Upper lobe of right lung (tissue), 1 donor: ENCODE data around the gene SIPA1L3. TPM values are rescaled to one million over a fixed set of nuclear protein-coding genes. Genes with fewer than 3 reads are reported as not detected.

Experiments
- ATAC-seq: fragments of 200-7000 bp; cut with Tn5 transposase; one replicate; pipeline ENCODE4 v1.9.1; 2020; ENCODE audit warnings: mild to moderate bottlenecking, moderate library complexity
- DNase-seq: peaks from one replicate; pipeline ENCODE4 v3.0.0-alpha.2; 2020
- H3K27ac ChIP-seq: fragments of 200-600 bp; one replicate; pipeline ENCODE4 v1.8.0; 2022
- H3K27me3 ChIP-seq: fragments of 200-600 bp; one replicate; pipeline ENCODE4 v1.8.0; 2022; ENCODE audit warnings: mild to moderate bottlenecking
- H3K36me3 ChIP-seq: fragments of 200-600 bp; one replicate; pipeline ENCODE4 v1.8.0; 2022
- H3K4me1 ChIP-seq: fragments of 200-600 bp; one replicate; pipeline ENCODE4 v1.8.0; 2022
- H3K4me3 ChIP-seq: fragments of 200-600 bp; one replicate; pipeline ENCODE4 v1.8.0; 2022; ENCODE audit warnings: mild to moderate bottlenecking
- H3K9me3 ChIP-seq: fragments of 200-600 bp; one replicate; pipeline ENCODE4 v1.8.0; 2022
- intact Hi-C: fragments of 100-400 bp; cut with DNase I; formaldehyde crosslinking; loops from one replicate; pipeline ENCODE4 v1.11.0; 2022
- total RNA-seq: library from RNA; stranded (reverse); fragmentation: NEBNext Ultra II Directional; extraction: Animal tissue kit (Norgen Biotek cat#: 25700); gene quantifications from one replicate; pipeline ENCODE4 v1.2.1, GENCODE V29; 2021
- TF ChIP-seq, protein P1 (sequence below): fragments of 200-600 bp; IDR thresholded peaks from one replicate; pipeline ENCODE4 v1.8.0; 2022; ENCODE audit warnings: antibody characterized with exemption
- donor health status: DM: no; HTN: yes; CAD: no; lungs with severe emphysema.

Gene SIPA1L3
- total RNA-seq, 1 donor from 2014 or later = 66.3 TPM

DNA sequence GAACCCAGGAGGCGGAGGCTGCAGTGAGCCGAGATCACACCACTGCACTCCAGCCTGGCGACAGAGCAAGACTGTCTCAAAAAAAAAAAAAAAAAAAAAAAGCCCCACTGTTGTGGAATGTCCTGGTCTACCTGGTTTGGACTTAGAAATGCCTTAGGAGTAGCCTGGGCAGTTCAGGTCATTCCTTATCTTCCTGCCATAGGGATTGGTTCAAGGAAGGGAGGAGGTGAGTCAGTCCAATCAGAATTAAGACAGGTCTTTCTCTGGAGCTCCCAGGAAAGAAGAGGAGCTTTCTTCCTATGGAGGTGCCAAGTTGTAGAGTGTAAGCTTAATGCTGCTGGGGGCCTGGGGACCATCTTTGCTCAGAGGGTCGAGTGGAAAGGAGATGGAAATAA lies 44.8 kb downstream of the SIPA1L3 start:
- TF ChIP-seq, protein P1, sequence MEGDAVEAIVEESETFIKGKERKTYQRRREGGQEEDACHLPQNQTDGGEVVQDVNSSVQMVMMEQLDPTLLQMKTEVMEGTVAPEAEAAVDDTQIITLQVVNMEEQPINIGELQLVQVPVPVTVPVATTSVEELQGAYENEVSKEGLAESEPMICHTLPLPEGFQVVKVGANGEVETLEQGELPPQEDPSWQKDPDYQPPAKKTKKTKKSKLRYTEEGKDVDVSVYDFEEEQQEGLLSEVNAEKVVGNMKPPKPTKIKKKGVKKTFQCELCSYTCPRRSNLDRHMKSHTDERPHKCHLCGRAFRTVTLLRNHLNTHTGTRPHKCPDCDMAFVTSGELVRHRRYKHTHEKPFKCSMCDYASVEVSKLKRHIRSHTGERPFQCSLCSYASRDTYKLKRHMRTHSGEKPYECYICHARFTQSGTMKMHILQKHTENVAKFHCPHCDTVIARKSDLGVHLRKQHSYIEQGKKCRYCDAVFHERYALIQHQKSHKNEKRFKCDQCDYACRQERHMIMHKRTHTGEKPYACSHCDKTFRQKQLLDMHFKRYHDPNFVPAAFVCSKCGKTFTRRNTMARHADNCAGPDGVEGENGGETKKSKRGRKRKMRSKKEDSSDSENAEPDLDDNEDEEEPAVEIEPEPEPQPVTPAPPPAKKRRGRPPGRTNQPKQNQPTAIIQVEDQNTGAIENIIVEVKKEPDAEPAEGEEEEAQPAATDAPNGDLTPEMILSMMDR = no peak
- Histone ChIP-seq H3K27me3 (no peaks in the 10 kb centered on the region), H3K4me3 (no peak overlapping the region), H3K27ac (no peak overlapping the region), H3K36me3 (no peaks in the 10 kb centered on the region), H3K4me1 (no peaks in the 10 kb centered on the region), H3K9me3 (no peaks in the 10 kb centered on the region)
- DNase-seq (no peak), ATAC-seq (peak; percentile 34)
- intact Hi-C loops = no loop called here

DNA sequence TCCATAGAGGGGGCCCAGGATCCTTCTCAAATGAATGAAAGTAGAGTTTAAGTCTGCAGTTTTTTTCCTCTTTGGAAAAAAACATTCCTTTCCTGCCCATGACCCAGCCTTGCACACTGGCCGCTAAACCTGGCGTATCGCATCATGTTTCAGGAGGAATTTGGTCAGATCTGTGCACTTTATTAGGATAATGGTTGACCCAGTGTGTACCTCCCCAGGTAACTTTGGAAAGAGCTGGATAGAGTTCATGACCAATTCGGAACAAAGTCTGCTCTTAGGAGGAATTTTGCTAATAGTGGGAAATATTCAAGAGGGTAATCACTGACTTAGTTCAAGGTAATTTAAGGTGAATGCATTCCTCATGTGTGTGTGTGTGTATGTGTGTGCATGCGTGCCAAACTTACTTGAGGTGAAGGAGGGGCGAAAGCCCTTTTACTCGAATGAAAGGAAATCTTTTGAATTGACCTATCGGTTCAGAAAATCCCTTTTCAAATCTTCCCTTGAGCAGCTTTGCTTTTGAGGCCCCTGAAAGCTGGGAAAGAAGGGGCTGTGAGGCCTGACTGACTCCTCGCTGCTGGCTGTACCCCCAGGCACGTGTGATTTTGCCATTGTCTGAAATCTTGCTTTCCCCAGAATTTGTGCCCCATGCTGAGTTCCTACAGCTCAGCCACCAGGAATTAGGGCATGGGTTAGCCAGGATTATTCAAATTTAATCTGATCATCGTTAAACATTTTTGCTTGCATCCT lies 46.3 kb downstream of the SIPA1L3 start:
- TF ChIP-seq, protein P1 = no peak
- no peaks in the 10 kb centered on the region for H3K36me3 ChIP-seq
- H3K27ac ChIP-seq = no peak overlapping the region
- DNase-seq (peak; percentile 3), ATAC-seq (no peak)
- no peaks in the 10 kb centered on the region for H3K9me3 ChIP-seq
- H3K4me1 ChIP-seq = no peaks in the 10 kb centered on the region
- no peak overlapping the region for H3K4me3 ChIP-seq
- no peaks in the 10 kb centered on the region for H3K27me3 ChIP-seq
- intact Hi-C loops = no loop called here

DNA sequence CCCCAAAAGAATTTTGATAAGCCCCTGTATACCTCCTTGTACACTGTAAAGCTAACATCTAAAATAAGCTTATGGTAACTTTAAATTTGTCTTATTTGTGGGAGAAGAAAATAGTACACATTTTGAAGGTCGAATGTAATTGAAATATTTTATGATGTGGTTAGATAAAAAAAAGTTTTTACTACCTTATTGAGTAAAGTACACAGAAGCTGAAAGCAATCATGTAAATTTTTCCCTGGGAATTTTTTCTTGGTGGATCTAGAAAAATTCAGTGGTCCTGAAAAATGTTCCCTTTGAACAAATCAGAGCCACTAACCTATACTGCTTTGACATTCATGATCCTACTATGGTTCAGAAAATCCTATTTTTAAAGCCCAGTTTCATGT lies 46.9 kb downstream of the SIPA1L3 start:
- DNase-seq (no peak), ATAC-seq (no peak)
- H3K9me3 ChIP-seq = no peaks in the 10 kb centered on the region
- no peak overlapping the region for H3K4me3 ChIP-seq
- no peak overlapping the region for H3K27ac ChIP-seq
- no peaks in the 10 kb centered on the region for H3K27me3 ChIP-seq
- intact Hi-C loops = no loop called here
- H3K36me3 ChIP-seq = no peaks in the 10 kb centered on the region
- TF ChIP-seq, protein P1 = no peak
- H3K4me1 ChIP-seq = no peaks in the 10 kb centered on the region

DNA sequence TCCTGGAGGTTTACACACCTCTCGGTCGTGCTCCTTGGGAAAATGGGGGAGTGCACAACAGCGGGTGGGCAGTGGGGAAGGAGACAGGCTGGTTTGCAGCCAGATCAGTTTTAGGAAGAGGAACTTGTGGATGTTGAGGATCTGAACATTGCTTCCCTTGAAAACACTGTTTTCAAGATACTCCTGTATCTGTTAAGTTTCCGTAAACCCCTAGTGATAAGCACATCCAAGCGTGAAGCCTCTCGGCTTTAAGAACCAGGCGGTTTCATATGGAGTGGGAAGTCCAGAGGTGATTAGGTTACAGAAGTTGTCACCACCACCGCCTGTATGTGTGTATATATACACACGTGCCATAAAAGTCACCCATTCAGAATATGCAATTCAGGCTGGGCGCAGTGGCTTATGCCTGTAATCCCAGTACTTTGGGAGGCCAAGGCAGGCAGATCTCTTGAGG lies 47.4 kb downstream of the SIPA1L3 start:
- intact Hi-C loops = no loop called here
- no peaks in the 10 kb centered on the region for H3K4me1 ChIP-seq
- H3K9me3 ChIP-seq = no peaks in the 10 kb centered on the region
- no peaks in the 10 kb centered on the region for H3K36me3 ChIP-seq
- H3K27me3 ChIP-seq = no peaks in the 10 kb centered on the region
- no peak for ATAC-seq
- H3K4me3 ChIP-seq = no peak overlapping the region
- no peak overlapping the region for H3K27ac ChIP-seq
- TF ChIP-seq, protein P1 = no peak
- DNase-seq = peak; percentile 26

DNA sequence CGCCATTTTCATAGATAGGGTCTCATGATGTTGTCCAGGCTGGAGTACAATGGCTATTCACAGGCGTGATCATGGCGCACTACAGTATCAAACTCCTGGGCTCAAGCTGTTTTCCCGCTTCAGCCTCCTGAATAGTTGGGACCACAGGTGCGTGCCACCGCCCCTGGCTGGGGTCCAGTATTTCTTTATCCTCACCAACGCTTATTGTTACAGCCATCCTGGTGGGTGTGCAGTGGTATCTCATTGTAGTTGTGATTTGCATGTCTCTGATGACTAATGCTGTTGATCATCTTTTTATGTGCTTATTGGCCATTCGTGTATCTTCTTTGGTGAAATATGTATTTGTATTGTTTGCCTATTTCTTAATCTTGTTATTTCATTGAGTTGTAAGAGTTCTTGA lies 49.0 kb downstream of the SIPA1L3 start:
- Histone ChIP-seq H3K4me1 (no peaks in the 10 kb centered on the region), H3K27ac (no peak overlapping the region), H3K27me3 (no peaks in the 10 kb centered on the region), H3K4me3 (no peak overlapping the region), H3K9me3 (no peaks in the 10 kb centered on the region), H3K36me3 (no peaks in the 10 kb centered on the region)
- TF ChIP-seq, protein P1 = no peak
- DNase-seq (peak; percentile 30), ATAC-seq (no peak)
- intact Hi-C loops = no loop called here
